Measurements from ENCODE around the gene P2RY11.

Gene P2RY11

GRCh38 chr19:10111405-10111811 is at the start of gene P2RY11:
Gene P2RY11 (plus strand): TSS chr19:10111693. CDS start chr19:10111722, 29 bp downstream.
- peak; percentile 60 to 62 for DNase-seq

GRCh38 chr19:10061717-10062310 is 49.7 kb upstream of the P2RY11 start:
- DNase-seq, result no peak

GRCh38 chr19:10068205-10068604 is 43.3 kb upstream of the P2RY11 start:
- no peak for DNase-seq

GRCh38 chr19:10069046-10069445 is 42.4 kb upstream of the P2RY11 start:
- no peak for DNase-seq

GRCh38 chr19:10070730-10071446 is 40.6 kb upstream of the P2RY11 start:
- no peak for DNase-seq

GRCh38 chr19:10074153-10074552 is 37.3 kb upstream of the P2RY11 start:
- DNase-seq, result peak; percentile 16 to 43

GRCh38 chr19:10076535-10076934 is 35.0 kb upstream of the P2RY11 start:
- no peak for DNase-seq

- peak; percentile 27 to 31 for DNase-seq
These were observed 33.2 kb upstream of the P2RY11 start for GRCh38 chr19:10078329-10078728.

- no peak for DNase-seq
These were observed 32.5 kb upstream of the P2RY11 start for GRCh38 chr19:10079031-10079453.

- no peak for DNase-seq
These were observed 27.6 kb upstream of the P2RY11 start for GRCh38 chr19:10083911-10084310.

- no peak for DNase-seq
These were observed 26.7 kb upstream of the P2RY11 start for GRCh38 chr19:10084803-10085202.

- DNase-seq, result peak; percentile 51 to 87
These were observed 25.6 kb upstream of the P2RY11 start, which contains the start of gene SHFL for GRCh38 chr19:10085641-10086590. Gene SHFL (plus strand): TSS chr19:10086317. CDS start chr19:10086428, 111 bp downstream.

- no peak for DNase-seq
These were observed 24.8 kb upstream of the P2RY11 start for GRCh38 chr19:10086591-10087192.

- no peak for DNase-seq
These were observed 24.0 kb upstream of the P2RY11 start for GRCh38 chr19:10087296-10088061.

GRCh38 chr19:10088949-10089554 is 22.4 kb upstream of the P2RY11 start:
- DNase-seq, result no peak

- DNase-seq, result no peak
These were observed 21.6 kb upstream of the P2RY11 start for GRCh38 chr19:10089801-10090375.

GRCh38 chr19:10091370-10091687 is 20.2 kb upstream of the P2RY11 start:
- DNase-seq, result no peak

- no peak for DNase-seq
These were observed 19.4 kb upstream of the P2RY11 start for GRCh38 chr19:10091895-10092641.

GRCh38 chr19:10092648-10093294 is 18.7 kb upstream of the P2RY11 start:
- no peak for DNase-seq

Data from inflammatory macrophage treated with lipopolysaccharide for 1 hour (primary cell).